Measurements from ENCODE around the gene TSHZ2. TPM values are rescaled to one million over a fixed set of nuclear protein-coding genes. Genes with fewer than 3 reads are reported as not detected.
A peak's percentile ranks its signal among the peaks of the same experiment; 100 is the strongest.

Gene TSHZ2
- total RNA-seq, 2 donors from 2014 or later, result 29.1 to 30.7 TPM

GRCh38 chr20:53296451-53297153 lies 324.4 kb downstream of the TSHZ2 start:
- peaks cover 6% of the 10 kb centered on the region for H3K4me1 Mint-ChIP-seq
- H3K9me3 ChIP-seq (ENCODE audit: control insufficient read depth, low read length, poor library complexity, severe bottlenecking), result no peaks in the 10 kb centered on the region
- H3K36me3 Mint-ChIP-seq (ENCODE audit: low read depth), result peaks cover 4% of the 10 kb centered on the region
- no peak overlapping the region for H3K4me3 Mint-ChIP-seq
- DNase-seq, result no peak
- no peak for ATAC-seq
- H3K27me3 Mint-ChIP-seq, result peaks cover 21% of the 10 kb centered on the region
- peak overlapping the region; percentile 72 for H3K27ac Mint-ChIP-seq

- H3K9me3 ChIP-seq (ENCODE audit: control insufficient read depth, low read length, poor library complexity, severe bottlenecking), result no peaks in the 10 kb centered on the region
- DNase-seq (no peak), ATAC-seq (no peak)
- Mint-ChIP-seq H3K36me3 (ENCODE audit: low read depth) (peaks cover 4% of the 10 kb centered on the region), H3K27me3 (peaks cover 21% of the 10 kb centered on the region), H3K27ac (no peak overlapping the region), H3K4me1 (peaks cover 6% of the 10 kb centered on the region), H3K4me3 (no peak overlapping the region)
Observed at GRCh38 chr20:53297154-53297529, 325.0 kb downstream of the TSHZ2 start.

GRCh38 chr20:53298260-53298659 lies 326.1 kb downstream of the TSHZ2 start:
- no peak overlapping the region for H3K4me3 Mint-ChIP-seq

GRCh38 chr20:53298911-53299310 lies 326.8 kb downstream of the TSHZ2 start:
- no peak for ATAC-seq
- Mint-ChIP-seq H3K36me3 (ENCODE audit: low read depth) (peaks cover 4% of the 10 kb centered on the region), H3K27ac (no peak overlapping the region)

More at GRCh38 chr20:53298260-53298659, 326.1 kb downstream of the TSHZ2 start:
- H3K36me3 Mint-ChIP-seq (ENCODE audit: low read depth), result peaks cover 4% of the 10 kb centered on the region
- DNase-seq, result no peak
- H3K27ac Mint-ChIP-seq, result no peak overlapping the region
- peaks cover 6% of the 10 kb centered on the region for H3K4me1 Mint-ChIP-seq
- H3K9me3 ChIP-seq (ENCODE audit: control insufficient read depth, low read length, poor library complexity, severe bottlenecking), result no peaks in the 10 kb centered on the region
- ATAC-seq, result no peak
- peaks cover 21% of the 10 kb centered on the region for H3K27me3 Mint-ChIP-seq

GRCh38 chr20:53299831-53300230 lies 327.7 kb downstream of the TSHZ2 start:
- H3K27ac Mint-ChIP-seq, result no peak overlapping the region
- H3K9me3 ChIP-seq (ENCODE audit: control insufficient read depth, low read length, poor library complexity, severe bottlenecking), result no peaks in the 10 kb centered on the region
- ATAC-seq, result no peak
- H3K27me3 Mint-ChIP-seq, result peaks cover 21% of the 10 kb centered on the region
- H3K36me3 Mint-ChIP-seq (ENCODE audit: low read depth), result peaks cover 4% of the 10 kb centered on the region
- H3K4me1 Mint-ChIP-seq, result peaks cover 6% of the 10 kb centered on the region
- H3K4me3 Mint-ChIP-seq, result no peak overlapping the region
- DNase-seq, result no peak

More at GRCh38 chr20:53298911-53299310, 326.8 kb downstream of the TSHZ2 start:
- Mint-ChIP-seq H3K27me3 (peaks cover 21% of the 10 kb centered on the region), H3K4me3 (no peak overlapping the region), H3K4me1 (peaks cover 6% of the 10 kb centered on the region)
- no peaks in the 10 kb centered on the region for H3K9me3 ChIP-seq (ENCODE audit: control insufficient read depth, low read length, poor library complexity, severe bottlenecking)
- no peak for DNase-seq

GRCh38 chr20:53301869-53302268 lies 329.7 kb downstream of the TSHZ2 start:
- Mint-ChIP-seq H3K36me3 (ENCODE audit: low read depth) (peaks cover 4% of the 10 kb centered on the region), H3K4me3 (no peak overlapping the region), H3K27ac (no peak overlapping the region), H3K4me1 (peaks cover 2% of the 10 kb centered on the region), H3K27me3 (peaks cover 21% of the 10 kb centered on the region)
- H3K9me3 ChIP-seq (ENCODE audit: control insufficient read depth, low read length, poor library complexity, severe bottlenecking), result no peaks in the 10 kb centered on the region
- no peak for DNase-seq
- no peak for ATAC-seq

- no peaks in the 10 kb centered on the region for H3K9me3 ChIP-seq (ENCODE audit: control insufficient read depth, low read length, poor library complexity, severe bottlenecking)
- Mint-ChIP-seq H3K27ac (no peak overlapping the region), H3K4me1 (peaks cover 2% of the 10 kb centered on the region), H3K36me3 (ENCODE audit: low read depth) (peaks cover 4% of the 10 kb centered on the region), H3K4me3 (no peak overlapping the region), H3K27me3 (peaks cover 21% of the 10 kb centered on the region)
- ATAC-seq, result no peak
- DNase-seq, result no peak
Observed at GRCh38 chr20:53302695-53303412, 330.7 kb downstream of the TSHZ2 start.

DNA sequence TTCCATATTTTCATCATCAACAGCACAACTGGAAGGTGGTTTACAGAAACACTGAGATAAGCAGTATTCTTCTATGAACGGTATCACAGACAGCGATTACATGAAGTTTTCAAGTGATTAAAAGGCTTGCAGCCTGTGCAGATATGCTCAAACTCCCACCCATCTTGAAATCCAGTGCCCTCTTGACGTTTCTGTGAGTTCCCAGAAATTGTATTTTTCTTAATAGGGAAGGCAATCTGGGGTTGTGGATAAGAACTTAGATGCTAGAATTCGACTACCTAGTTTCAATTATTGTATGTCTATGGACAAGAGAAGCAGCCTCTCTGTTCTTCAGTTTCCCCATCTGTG lies 331.2 kb downstream of the TSHZ2 start:
- Mint-ChIP-seq H3K4me1 (peaks cover 2% of the 10 kb centered on the region), H3K27ac (no peak overlapping the region), H3K36me3 (ENCODE audit: low read depth) (peaks cover 2% of the 10 kb centered on the region), H3K27me3 (peaks cover 18% of the 10 kb centered on the region), H3K4me3 (no peak overlapping the region)
- no peaks in the 10 kb centered on the region for H3K9me3 ChIP-seq (ENCODE audit: control insufficient read depth, low read length, poor library complexity, severe bottlenecking)
- DNase-seq (no peak), ATAC-seq (no peak)

DNA sequence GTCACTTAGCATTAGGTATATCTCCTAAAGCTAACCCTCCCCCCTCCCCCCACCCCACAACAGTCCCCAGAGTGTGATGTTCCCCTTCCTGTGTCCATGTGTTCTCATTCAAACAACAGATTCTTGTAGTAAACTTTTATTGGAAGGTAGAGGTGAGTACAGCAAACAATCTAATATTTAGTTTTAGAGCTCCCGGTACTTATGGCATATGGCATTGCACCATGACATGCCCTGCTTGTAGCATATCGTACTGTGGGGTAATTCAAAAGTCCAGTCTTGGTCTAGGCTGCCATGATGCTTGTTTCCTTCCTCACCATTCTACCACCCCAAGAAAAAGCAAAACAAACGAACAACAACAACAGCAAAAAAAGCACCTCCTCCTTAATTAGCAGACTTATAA lies 332.0 kb downstream of the TSHZ2 start:
- Mint-ChIP-seq H3K27me3 (peaks cover 10% of the 10 kb centered on the region), H3K4me1 (peaks cover 2% of the 10 kb centered on the region), H3K4me3 (no peak overlapping the region), H3K27ac (no peak overlapping the region), H3K36me3 (ENCODE audit: low read depth) (peaks cover 3% of the 10 kb centered on the region)
- DNase-seq (no peak), ATAC-seq (no peak)
- H3K9me3 ChIP-seq (ENCODE audit: control insufficient read depth, low read length, poor library complexity, severe bottlenecking), result no peaks in the 10 kb centered on the region

DNA sequence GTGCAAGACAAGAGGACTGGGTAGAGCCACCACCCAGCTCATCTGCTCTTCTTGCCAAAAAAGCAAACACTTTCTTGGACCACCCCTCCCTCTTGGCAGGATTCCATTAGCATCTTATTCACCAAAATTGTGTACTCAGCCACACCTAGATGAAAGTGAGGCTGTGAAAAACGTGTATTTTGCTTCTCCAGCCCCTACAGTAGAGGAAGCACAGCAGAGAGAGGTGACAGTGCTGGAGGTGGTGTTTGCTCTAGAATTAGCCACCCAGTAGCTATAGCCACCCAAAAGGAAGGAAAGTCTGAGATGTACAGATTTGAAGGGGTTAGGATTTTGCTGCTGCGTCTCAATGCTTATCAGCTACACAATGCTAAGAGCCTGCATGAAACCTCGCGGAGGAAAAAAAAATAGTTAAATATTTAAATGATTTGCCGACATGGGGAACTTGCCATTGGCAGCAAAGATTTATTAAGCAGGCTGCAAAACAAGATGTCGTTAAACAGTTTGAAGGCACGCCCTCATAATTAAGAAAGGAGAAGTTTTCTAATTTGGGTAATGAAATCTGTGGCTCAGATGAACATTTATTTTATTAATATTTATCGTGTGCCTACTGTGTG lies 334.1 kb downstream of the TSHZ2 start:
- H3K27me3 Mint-ChIP-seq, result peaks cover 4% of the 10 kb centered on the region
- H3K27ac Mint-ChIP-seq, result no peak overlapping the region
- no peaks in the 10 kb centered on the region for H3K4me1 Mint-ChIP-seq
- H3K36me3 Mint-ChIP-seq (ENCODE audit: low read depth), result peaks cover 2% of the 10 kb centered on the region
- no peaks in the 10 kb centered on the region for H3K9me3 ChIP-seq (ENCODE audit: control insufficient read depth, low read length, poor library complexity, severe bottlenecking)
- DNase-seq (no peak), ATAC-seq (no peak)
- no peak overlapping the region for H3K4me3 Mint-ChIP-seq

- Mint-ChIP-seq H3K4me3 (no peak overlapping the region), H3K27ac (no peak overlapping the region), H3K4me1 (no peaks in the 10 kb centered on the region), H3K36me3 (ENCODE audit: low read depth) (peaks cover 2% of the 10 kb centered on the region), H3K27me3 (peaks cover 4% of the 10 kb centered on the region)
- ATAC-seq (no peak), DNase-seq (no peak)
- no peaks in the 10 kb centered on the region for H3K9me3 ChIP-seq (ENCODE audit: control insufficient read depth, low read length, poor library complexity, severe bottlenecking)
Observed at GRCh38 chr20:53307964-53308597, 335.9 kb downstream of the TSHZ2 start.

- H3K9me3 ChIP-seq (ENCODE audit: control insufficient read depth, low read length, poor library complexity, severe bottlenecking), result no peaks in the 10 kb centered on the region
- no peak for ATAC-seq
- H3K4me1 Mint-ChIP-seq, result no peaks in the 10 kb centered on the region
Observed at GRCh38 chr20:53309515-53309914, 337.4 kb downstream of the TSHZ2 start.

GRCh38 chr20:53312957-53313356 lies 340.8 kb downstream of the TSHZ2 start:
- DNase-seq, result no peak
- Mint-ChIP-seq H3K4me3 (no peak overlapping the region), H3K27me3 (no peaks in the 10 kb centered on the region), H3K36me3 (ENCODE audit: low read depth) (peaks cover 7% of the 10 kb centered on the region), H3K4me1 (no peaks in the 10 kb centered on the region), H3K27ac (no peak overlapping the region)
- no peak for ATAC-seq
- no peaks in the 10 kb centered on the region for H3K9me3 ChIP-seq (ENCODE audit: control insufficient read depth, low read length, poor library complexity, severe bottlenecking)

More at GRCh38 chr20:53309515-53309914, 337.4 kb downstream of the TSHZ2 start:
- no peak overlapping the region for H3K27ac Mint-ChIP-seq
- H3K4me3 Mint-ChIP-seq, result no peak overlapping the region
- peaks cover 2% of the 10 kb centered on the region for H3K36me3 Mint-ChIP-seq (ENCODE audit: low read depth)
- DNase-seq, result no peak
- peaks cover 4% of the 10 kb centered on the region for H3K27me3 Mint-ChIP-seq

Measured in T-helper 17 cell (primary cell).